Lung microvascular endothelial cell (primary cell): Measurements from ENCODE around the gene PRLHR. TPM values are rescaled to one million over a fixed set of nuclear protein-coding genes. Genes with fewer than 3 reads are reported as not detected.

Source experiments
- DNase-seq, 2 donors: peaks; one replicate each; pipeline versions ENCODE4 v3.0.0 to v3.0.0-alpha.2; 2010; ENCODE audit warnings: low read depth in 2 of 2
- total RNA-seq: library from RNA; depleted of rRNA; stranded (reverse); fragments of >200 nt; gene quantifications from 2 replicates; pipeline ENCODE4 v1.2.1, GENCODE V29; 2014

The PRLHR gene
- total RNA-seq, 1 donor from 2014 or later, result not detected

DNA sequence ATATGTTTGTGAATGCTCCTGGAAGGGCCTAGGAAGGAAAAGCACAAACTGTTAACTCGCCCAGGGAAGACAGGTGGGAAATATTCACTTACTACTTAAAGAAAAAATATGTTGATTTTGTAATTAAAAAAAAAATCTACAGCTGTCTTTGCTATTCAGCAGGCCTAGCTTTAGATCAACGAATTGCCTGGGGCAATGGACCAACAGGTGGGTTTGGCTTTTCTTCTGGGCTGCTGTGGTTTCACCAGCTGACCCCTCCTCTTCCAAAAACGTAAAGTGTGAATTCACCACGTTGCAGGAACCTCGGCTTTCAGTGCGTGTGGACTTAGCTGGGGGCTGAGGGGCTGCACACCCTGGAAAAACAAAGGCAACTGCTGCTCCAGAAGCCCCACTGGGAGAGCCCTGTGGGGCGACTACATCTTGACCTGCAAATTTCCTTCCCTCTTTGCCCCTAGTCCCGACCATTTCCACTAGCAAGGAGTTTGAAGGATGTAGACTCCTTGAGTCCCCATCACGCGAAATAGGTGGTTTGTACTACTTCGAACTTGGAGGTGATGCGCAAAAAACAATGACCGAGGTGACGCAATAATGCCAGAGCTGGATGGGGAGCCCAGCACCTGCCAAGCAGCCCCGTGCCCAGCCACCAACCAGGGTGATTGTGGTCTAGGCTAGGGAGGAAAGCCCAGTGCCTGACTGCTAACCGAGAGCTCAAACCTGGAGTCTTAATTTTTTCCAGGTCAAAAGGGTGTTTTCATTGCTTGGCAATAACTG lies 7.4 kb downstream of the PRLHR start:
- DNase-seq, result no peak

DNA sequence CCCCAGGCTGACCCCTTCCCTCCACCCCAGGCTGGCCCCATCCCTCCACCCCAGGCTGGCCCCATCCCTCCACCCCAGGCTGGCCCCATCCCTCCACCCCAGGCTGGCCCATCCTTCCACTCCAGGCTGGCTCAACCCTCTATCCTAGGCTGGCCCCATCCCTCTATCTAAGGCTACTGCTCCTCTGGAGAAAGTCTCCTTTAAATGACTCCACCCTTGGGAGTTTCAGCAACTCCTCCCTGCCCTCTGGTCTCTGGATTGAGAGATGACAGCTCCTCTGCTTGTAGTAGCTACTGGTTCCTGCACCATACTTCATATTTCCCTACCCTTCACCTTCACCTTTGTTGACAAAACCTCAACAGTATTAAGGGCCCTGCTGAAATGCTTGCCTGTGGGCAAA lies 8.5 kb downstream of the PRLHR start:
- no peak for DNase-seq

DNA sequence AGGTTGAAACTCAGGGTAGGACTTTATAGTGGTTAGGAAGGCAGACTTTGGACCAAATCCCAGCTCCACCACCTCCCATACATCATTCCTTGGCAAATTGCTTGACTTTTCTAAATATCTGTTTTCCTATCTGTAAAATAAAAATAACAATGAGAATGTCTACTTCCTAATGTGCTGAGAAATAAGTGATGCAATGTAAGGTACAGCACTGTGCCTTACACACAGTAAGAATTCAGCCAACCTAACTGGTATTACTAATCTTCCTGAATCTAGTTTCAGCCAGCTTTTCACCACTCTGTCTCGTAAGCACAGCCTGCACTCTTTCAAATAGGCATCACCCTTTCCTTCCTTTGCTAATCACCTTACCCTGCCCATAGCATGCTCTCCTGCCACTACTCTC lies 9.7 kb downstream of the PRLHR start:
- DNase-seq, result peak in 1 of 2 donors; percentile 30

DNA sequence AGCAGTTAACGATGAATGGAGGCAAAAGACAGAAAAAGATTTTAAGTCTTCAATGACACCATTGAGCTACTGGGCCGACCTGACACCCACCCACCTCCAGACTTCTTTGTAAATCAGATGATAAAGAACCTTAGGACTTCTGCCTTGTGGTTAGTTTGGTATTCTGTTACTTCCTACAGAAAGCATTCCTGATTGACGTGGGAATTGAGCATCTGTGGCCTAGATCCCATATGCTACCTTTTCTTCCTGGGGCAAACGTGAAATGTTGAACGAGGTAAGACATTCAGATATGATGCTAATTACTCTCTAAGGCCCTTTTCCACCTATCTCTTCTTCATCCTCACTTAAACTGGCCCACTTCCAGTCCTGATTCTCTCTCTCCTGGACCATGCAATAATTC lies 10.2 kb downstream of the PRLHR start:
- no peak for DNase-seq

DNA sequence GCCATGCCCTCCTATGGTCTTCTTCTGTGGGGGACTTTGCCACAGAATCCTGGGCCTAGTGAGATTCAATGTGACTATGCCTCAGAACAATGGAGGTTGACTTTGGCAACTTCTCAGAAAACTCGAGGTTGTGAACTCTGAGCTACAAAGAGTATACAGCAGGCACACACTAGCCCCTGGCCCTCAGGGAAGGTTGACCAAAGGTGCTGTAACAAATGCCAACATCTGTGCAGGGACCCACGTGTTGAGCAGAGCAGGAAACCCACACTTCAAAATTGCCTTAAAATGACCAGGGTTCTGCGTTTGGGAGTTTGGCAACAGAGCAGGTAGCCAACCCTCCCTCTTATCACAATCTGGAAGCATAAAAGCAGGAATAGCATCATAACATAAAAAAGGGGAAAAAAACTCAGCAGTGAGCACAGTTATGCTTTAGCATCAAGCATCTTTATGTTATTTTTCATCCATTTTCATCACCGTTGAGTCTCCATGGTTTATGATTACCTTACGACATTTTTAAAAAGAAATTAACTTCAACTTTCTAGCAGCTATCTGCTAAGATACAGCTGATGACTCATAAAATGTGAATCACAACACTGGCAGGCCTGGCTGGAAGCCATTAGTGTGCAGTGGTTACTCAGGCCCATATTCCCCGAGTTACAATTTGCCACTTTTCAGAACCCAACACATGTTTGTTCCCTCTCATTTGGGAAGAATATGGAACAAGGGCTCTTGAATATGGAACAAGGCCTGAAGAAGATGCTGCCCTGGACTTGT lies 11.1 kb downstream of the PRLHR start:
- peak; percentile 19 to 64 for DNase-seq

DNA sequence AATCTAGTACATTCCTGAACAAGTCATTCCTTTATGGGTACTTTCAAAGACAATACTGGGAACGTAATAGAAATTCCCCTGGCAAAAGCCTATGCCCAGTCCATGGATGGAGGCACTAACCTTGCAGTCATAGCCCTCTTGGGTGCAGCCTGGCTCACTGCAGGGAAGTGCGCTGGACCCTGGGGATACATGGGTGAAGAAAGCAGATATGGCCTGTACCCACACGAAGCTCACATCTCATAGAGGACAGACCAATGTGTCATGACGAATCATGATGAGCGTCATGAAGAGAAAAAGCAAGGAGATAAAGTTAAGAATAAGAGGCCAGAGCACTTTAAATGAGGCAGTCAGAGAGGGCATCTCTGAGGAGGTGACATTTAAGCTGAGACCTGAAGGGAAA lies 11.8 kb downstream of the PRLHR start:
- DNase-seq, result no peak

DNA sequence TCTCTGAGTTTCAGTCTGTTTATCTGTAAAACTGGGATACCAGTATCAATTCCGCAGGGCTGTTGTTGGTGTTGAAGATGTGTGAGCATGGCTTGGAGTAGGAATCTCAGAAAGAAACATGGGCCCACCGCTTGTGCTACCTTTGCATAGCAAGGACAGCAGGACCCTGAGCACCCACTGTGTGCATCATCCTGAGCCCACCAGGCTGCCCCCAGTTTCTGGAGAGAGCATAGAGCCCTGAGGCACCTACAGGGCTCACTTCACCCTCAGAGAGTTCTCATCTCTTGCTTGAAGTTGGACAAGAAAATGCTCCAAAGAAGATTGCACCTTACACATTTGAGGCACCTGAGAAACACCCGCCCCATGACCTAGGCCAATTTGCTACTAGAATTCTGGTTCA lies 12.9 kb downstream of the PRLHR start:
- DNase-seq, result no peak

DNA sequence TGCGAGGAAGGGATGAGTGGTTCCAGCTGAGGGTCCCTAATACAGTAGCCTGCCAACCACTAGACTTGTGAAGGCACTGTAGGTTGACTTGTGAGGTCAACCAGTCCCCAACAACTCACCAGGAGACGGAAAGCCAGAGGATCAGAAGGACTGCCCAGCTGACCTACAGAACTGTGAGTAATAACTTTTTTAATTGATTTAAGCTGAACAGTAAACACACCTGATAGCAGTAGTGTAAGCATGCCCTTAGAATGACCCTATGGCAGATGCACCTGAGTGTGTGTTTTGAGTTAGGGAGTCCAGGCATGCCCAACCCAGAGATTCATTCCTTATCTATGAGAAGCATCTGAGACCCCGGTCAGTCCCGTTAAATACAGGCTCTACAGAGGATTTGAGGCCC lies 14.1 kb downstream of the PRLHR start:
- no peak for DNase-seq

DNA sequence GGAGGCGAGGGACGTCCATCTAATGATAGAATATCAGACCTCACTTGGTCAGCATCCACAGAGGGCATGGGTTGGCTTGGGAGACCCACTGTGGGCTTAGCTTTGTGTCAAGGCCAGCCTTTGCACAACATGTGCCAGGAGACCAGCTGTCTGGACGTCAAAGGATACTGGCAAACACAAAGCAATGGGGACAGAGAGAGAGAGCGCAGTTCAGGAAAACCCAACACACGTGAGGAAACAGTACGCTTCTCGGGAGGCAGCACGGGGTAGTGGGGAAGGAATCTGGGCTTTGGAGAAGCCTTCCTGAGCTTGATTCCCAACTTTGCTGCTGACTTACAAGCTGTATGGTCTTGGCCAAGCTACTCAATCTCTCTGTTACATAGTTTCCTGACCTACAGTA lies 14.7 kb downstream of the PRLHR start:
- no peak for DNase-seq

DNA sequence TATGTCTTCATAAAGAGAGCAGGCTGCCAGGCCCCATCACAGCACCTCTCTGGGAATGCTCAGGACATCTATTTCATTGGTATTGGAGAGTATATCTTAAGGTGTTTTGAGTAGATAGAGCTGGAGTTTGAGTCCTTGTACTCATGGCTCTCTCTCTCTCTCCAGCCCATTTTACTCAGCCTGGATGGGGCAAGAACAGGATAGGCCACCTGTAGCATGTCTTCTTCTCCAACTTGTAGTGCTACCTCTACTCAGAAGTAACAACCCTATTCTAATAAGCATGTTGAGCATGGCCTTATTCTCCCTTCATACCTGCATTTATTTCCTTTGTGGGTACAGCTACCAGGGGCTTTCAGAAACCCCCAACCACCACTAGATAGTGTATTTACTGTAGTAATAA lies 21.9 kb downstream of the PRLHR start:
- no peak for DNase-seq

DNA sequence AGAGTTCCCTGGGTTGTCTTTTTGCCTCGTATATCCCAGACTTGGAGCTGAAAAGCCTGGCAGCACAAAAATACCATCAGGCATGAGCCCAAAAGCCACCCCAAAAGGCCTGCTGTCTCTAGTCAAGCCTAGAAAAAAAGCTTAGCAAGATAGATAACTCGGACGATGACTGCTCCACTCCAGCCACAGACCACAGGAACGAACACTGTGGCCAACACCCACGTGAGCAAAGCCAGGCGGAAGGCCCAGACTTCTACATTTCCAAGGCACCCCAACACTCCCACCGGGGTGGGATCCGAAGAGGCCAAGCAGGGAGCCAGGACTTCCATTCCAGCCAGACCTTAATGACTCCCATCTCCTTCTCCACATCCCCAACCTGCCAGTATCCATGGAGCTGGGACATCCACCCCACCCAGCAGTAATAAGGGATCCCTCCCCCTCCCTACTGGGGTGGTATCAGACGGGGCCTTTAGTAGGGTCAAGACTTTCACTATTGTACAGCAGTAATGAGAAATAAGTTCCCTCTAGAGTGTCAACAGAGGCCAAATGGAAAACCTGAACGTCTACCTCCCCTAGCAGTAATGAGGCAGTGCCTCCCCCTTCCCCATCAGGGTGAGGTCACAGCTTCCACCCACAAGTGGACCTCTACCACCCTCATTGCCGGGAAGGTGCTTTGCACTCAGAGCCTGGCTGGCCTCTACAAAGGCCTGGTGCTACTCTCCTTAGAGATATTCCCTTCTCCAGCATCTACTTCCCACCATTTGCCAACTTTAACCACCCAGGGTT lies 23.0 kb downstream of the PRLHR start:
- no peak for DNase-seq

DNA sequence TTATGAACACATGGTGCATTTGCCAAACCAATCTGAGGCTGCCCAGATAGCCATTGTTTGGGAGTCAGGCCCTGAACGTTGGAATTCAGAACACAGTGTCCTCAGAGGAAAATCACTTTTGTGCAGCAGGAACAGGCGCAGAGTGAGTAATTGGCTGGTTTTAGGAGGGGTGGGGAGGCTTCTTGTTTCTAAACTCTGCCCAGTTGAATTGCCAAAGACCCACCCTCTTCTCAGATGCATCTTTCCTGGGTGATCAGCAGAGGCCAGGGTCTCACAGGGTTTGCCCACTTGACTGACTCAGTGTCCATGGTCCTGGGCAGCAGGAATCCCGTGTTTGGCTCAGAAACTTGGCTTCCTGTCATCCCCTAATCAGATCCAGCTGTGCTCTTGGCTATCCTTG lies 24.3 kb downstream of the PRLHR start:
- DNase-seq, result no peak

DNA sequence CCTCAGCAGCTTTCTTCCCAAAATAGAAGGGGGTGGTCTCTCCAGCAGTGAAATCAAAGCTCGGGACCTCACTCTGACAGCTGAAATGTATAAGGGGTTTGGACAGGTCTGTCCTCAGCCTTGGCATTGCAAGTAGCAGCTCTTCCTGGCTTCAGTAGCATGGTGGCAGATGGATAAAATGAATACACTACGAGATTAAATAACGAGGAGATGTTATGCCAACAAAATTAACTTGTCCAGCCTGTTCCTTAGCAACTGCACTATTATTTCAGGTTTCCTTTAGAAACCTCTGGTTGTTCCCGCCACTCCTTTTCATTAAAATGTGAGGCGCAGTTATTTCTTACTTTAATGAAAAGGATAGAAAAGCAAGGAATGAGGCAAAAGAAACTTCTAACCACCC lies 24.9 kb downstream of the PRLHR start:
- DNase-seq, result no peak

DNA sequence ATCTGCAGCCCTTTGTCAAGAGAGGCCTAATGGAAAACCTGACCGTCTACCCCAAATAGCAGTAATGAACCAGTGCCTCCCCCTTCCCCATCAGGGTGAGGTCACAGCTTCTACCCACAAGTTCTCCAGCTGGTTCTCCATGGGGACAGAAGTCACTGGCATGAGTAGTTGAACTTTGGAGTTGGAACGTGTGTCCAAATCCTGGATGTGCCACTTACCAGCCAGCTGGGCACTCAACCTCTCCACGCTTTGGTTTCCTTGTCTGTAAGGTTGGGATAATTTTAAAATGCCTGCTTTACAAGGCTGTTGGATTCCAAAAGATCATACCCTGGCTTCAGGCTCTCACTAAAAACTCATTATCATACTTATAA lies 25.6 kb downstream of the PRLHR start:
- DNase-seq, result no peak

DNA sequence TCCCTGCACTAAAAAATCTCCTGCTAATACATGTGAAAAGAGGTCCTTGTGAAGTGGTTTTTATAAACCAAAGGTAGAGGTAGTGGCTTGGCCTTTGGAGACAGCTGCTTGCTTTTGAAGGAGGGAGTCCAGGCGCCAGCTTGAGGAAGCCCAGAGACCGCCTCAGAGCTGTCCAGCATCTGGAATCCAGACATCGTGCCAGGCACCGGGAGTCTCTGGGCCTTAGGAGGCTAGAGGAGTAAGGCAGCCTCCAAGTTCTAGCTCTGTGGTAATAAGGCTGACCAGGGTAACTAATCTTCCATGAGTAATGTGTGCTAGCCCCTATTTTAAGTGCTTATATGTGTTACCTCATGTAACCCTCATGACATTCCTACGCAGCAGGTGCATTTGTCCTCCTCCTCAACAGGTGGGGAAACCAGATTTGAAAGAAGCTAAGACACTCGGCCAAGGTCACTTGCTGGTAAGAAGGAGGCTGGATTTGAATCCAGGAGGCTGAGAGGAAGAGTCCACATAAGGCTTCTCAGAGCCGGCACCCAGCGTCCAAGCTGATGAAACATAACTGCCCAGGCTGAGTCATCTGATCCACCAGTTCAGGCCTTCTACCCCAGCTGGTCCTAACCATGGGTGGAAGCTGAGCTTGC lies 26.1 kb downstream of the PRLHR start:
- DNase-seq, result peak in 1 of 2 donors; percentile 16

DNA sequence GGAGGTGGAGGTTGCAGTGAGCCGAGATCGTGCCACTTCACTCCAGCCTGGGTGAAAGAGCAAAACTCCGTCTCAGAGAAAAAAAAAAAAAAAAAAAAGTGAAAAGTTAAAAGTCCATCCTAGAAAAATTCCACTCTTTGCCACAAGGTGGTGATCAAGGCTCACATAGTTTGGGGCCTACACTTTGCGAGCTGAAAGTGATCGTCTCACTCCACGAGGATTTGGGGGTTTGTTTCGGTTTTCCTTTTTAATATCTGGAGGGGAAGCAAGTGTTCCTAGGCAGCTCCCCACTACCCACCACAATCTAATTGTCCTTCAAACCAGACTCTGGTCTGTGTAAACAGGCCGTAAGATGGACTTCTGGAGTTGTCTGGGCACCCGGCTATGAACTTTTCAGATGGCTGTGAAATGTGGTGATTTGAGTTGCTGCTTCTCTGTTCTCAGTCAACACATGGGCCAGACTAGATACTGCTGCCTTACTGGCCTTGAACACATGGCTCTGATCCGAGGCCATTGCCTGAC lies 27.1 kb downstream of the PRLHR start:
- peak; percentile 63 to 72 for DNase-seq

DNA sequence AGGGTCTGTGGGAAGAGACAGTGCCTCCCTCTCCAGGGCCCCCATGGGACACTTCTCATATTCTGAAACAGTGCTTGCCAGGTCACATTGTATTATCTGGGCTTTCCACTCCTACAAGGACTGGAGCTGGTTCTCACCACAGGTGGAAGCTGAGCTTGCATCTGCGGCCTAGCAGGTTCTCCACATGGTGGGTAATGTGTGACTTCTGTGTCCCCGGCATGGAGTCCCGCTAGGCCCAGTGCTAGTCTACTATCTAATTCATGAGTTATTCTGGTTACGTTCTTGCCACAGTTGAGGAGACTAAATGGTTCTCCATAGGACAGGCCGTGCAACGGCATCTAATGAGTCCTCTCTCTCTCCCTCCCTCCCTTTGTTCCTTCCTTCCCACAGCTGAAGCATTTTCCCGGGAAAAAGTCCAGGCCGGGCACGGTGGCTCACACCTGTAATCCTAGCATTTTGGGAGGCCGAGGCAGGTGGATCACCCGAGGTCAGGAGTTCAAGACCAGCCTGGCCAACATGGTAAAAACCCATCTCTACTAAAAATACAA lies 27.7 kb downstream of the PRLHR start:
- no peak for DNase-seq

DNA sequence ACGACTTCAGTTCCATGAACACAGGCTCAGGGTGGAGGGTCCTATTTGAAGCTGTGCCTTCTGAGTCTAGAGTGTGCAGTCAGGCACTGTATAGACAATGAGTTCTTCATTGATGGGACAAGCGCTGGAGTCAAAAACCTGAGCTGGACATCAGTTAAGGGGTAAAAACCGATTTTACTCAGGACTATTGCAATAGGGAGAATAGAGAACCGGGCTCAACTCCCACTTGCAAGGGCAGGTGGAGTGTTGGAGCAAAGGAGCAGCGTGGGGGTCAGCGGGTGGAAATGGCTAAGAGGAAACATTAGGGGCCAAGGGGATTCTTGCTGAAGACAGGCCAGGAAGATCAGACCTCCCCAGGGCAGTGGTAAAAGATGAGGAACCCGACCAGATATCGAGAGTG lies 28.5 kb downstream of the PRLHR start:
- no peak for DNase-seq

DNA sequence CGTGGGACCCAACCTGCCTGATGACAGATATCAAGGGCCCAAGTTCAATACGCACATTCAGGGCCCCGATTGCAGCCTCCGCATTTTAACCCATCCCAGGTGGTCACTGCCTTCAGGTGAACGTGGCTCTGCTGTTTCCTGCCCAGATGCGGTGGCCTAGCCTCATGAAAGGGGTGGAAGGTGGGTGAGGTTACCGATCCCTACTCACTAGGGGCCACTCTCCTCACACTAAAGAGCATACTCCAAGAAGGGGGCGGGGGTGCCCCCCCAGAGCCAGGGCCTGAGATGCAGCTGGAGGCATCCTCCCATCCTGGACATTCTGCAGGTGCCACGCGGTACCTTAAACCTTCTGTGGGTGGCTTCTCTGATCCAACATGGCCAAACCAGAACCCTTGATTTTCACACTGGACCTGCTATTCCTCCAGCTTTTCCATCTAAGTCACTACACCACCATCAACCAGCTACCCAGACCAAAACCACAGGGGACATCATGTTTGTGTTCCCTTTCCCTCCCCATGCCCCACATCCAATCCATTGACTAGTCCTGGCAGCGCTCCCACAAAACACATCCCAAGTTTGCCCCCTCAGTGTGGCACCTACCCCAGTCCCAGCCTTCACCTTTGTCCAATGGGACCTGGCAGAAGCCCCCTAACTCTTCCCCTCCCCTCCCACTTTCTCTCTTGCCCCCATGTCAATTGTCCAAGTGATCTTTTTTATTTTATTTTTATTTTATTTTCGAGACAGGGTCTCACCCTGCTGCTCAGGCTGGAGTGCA lies 30.0 kb downstream of the PRLHR start:
- DNase-seq, result no peak

DNA sequence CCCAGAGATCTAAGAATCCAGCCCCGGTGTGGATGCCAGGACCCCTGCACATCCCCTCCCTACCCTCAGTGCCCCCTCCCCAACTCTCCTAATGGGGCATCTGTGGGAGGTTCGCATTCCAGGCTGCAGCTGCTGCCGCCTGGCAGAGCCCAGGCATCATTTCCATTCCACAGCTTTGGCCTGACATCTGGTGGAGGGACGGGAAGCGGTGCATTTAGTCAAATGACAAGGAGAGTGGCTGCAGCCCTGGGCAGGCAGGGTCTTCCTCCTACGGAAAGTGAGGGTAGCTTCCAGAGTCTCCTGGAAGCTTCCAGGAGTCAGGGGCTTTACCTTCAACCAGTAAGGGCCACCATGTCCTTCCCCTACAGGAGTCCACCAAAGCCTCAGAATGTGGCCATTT lies 30.8 kb downstream of the PRLHR start:
- DNase-seq, result peak; percentile 17 to 56

DNA sequence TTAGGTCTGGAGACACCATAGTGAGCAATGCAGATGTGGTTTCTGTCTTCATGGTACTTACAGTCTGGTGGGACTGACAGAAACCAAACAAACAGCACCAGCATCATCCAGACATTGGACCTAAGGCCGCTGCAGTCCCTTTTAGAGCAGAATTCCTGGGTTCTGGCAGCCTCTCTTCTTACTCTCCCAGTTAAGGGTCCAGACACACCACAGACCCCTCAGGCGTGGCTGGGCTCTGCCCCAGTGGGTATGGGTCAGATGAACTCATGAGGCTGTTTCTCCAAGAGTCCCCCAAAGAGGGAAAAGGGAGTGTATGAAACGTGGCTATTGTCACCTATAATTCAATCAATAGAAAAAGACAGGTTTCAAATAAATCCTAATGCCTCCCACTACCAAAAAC lies 31.3 kb downstream of the PRLHR start:
- DNase-seq, result no peak
